GM12878 (cell line): ENCODE data around the gene SOX30. TPM values are rescaled to one million over a fixed set of nuclear protein-coding genes. Genes with fewer than 3 reads are reported as not detected.

Experiments used
- ATAC-seq: fragments of 200-7000 bp; cut with Tn5 transposase; 3 replicates; pipeline ENCODE4 v1.9.1; 2020; ENCODE audit warnings: mild to moderate bottlenecking, moderate library complexity
- BruUV-seq: library from RNA; stranded (reverse); fragments of 400-500 nt; replicated peaks from 2 replicates; lab custom pipeline; 2021; lab: Mats Ljungman, UMichigan
- CTCF ChIA-PET: fragments of 300-600 bp; sonication (Branson Sonifier 250); formaldehyde crosslinking; extraction: SDS; loops from one replicate; lab custom pipeline; 2021; ENCODE audit warnings: inconsistent platforms; lab: Yijun Ruan, JAX
- POLR2A ChIA-PET: fragments of 350-600 bp; formaldehyde crosslinking; extraction: SDS; loops from one replicate; lab custom pipeline; 2021; ENCODE audit warnings: inconsistent platforms; lab: Charles Lee
- RAD21 ChIA-PET: fragments of 300-600 bp; sonication (Branson Sonifier 250); formaldehyde crosslinking; loops from one replicate; lab custom pipeline; 2023; ENCODE audit warnings: antibody characterized with exemption; ENCODE audit not compliant: unreplicated experiment; lab: Charles Lee
- SMC1A ChIA-PET: fragments of 300-600 bp; sonication (Branson Sonifier 250); formaldehyde crosslinking; loops from one replicate; lab custom pipeline; 2023; ENCODE audit not compliant: unreplicated experiment, uncharacterized antibody; lab: Charles Lee
- DNase-seq: peaks from one replicate; pipeline ENCODE4 v3.0.0-alpha.2; 2011; ENCODE audit warnings: low read depth, low spot score
- FAIRE-seq: peaks from 3 replicates; lab custom pipeline; 2011; peaks lifted over from hg19 to GRCh38; lab: Jason Lieb, UNC
- H2AFZ ChIP-seq: 2 replicates; pipeline ENCODE4 v1.6.0; 2011; ENCODE audit warnings: low read depth, low read length, control low read depth; ENCODE audit not compliant: control insufficient read depth
- H3K27ac ChIP-seq: 2 replicates; pipeline ENCODE4 v1.5.1; 2011; ENCODE audit warnings: control low read depth; ENCODE audit not compliant: control insufficient read depth, insufficient read depth
- H3K27me3 ChIP-seq, 2 experiments: replicated peaks in 1 of 2; 2 replicates each; pipeline versions ENCODE4 v1.6.0 to v1.6.1; 2011; ENCODE audit warnings: low read length in 1 of 2; ENCODE audit not compliant: control insufficient read depth in 2 of 2, insufficient read depth in 2 of 2
- H3K36me3 ChIP-seq, 2 experiments: 2 replicates each; pipeline ENCODE4 v1.5.1; 2011; ENCODE audit warnings: low read length in 1 of 2; ENCODE audit not compliant: control insufficient read depth in 2 of 2, insufficient read depth in 2 of 2
- H3K4me1 ChIP-seq: 2 replicates; pipeline ENCODE4 v1.6.1; 2011; ENCODE audit warnings: mild to moderate bottlenecking, low read length, moderate library complexity, mixed read lengths; ENCODE audit not compliant: control insufficient read depth, insufficient read depth
- H3K4me2 ChIP-seq: 2 replicates; pipeline ENCODE4 v1.6.0; 2011; ENCODE audit warnings: control low read depth; ENCODE audit not compliant: control insufficient read depth, insufficient read depth
- H3K4me3 ChIP-seq: fragments of 200-600 bp; sonication (generic); 2 replicates; pipeline ENCODE4 v1.5.1; 2016
- H3K79me2 ChIP-seq: 2 replicates; pipeline ENCODE4 v1.6.0; 2011; ENCODE audit warnings: low read length; ENCODE audit not compliant: control insufficient read depth, insufficient read depth
- H3K9ac ChIP-seq: 2 replicates; pipeline ENCODE4 v1.8.0; 2011; ENCODE audit warnings: low read length, control low read depth, mixed read lengths; ENCODE audit not compliant: control insufficient read depth, insufficient read depth
- H3K9me3 ChIP-seq: replicated peaks from 3 replicates; pipeline ENCODE4 v1.5.1; 2011; ENCODE audit warnings: mild to moderate bottlenecking, low read length; ENCODE audit not compliant: control insufficient read depth, insufficient read depth
- H4K20me1 ChIP-seq: 2 replicates; pipeline ENCODE4 v1.6.0; 2011; ENCODE audit not compliant: control insufficient read depth, insufficient read depth
- CBX5 ChIP-seq: sonication (generic); IDR thresholded peaks from 2 replicates; pipeline ENCODE4 v1.6.1; 2016; ENCODE audit warnings: low read depth, moderate library complexity, mild to moderate bottlenecking, inconsistent platforms
- RAD21 ChIP-seq: IDR thresholded peaks from 2 replicates; pipeline ENCODE4 v1.6.1; 2011; ENCODE audit warnings: mild to moderate bottlenecking, low read depth, low read length, moderate library complexity; ENCODE audit not compliant: insufficient read depth
- SMC3 ChIP-seq: IDR thresholded peaks from 2 replicates; pipeline ENCODE4 v1.6.1; 2011; ENCODE audit warnings: low read length, improper control_type of control experiment, borderline replicate concordance
- TCF3 ChIP-seq: IDR thresholded peaks from 2 replicates; pipeline ENCODE4 v1.6.1; 2012; ENCODE audit warnings: low read depth, mild to moderate bottlenecking, low read length, borderline replicate concordance; ENCODE audit not compliant: insufficient read depth
- WGBS: methylation state at CpG from one replicate; pipeline ENCODE4 v1.1.6; 2016; ENCODE audit warnings: low lambda C conversion rate; ENCODE audit not compliant: insufficient replicate concordance, insufficient coverage; ENCODE audit errors: missing lambda C conversion rate; 5-methylcytosine and 5-hydroxymethylcytosine counted together
- in situ Hi-C: fragments of 300-500 bp; cut with MboI; formaldehyde crosslinking; loops from 9 replicates; pipeline ENCODE4 v1.14.3; 2018; ENCODE audit warnings: mixed read lengths
- intact Hi-C: fragments of 100-400 bp; cut with micrococcal nuclease; formaldehyde crosslinking; loops from one replicate; pipeline ENCODE4 v1.14.2; 2022; ENCODE audit not compliant: unreplicated experiment
- polyA plus RNA-seq, 11 experiments: library from polyadenylated mRNA; depleted of rRNA in 4 of 11; unstranded in 6 of 11; stranded (reverse) in 5 of 11; fragments of >200 nt; fragmentation: Nextera tagmentation in 4 of 11; fragmentation: Illumina TruSeq in 1 of 11; extraction: Ambion mirVana in 4 of 11; extraction: Trizol in 1 of 11; gene quantifications; 1 replicate in 1 of 11; 2 replicates in 10 of 11; pipeline versions ENCODE4 v1.2.1 to v1.2.3, GENCODE V29; 2011 to 2016; ENCODE audit warnings: inconsistent platforms in 2 of 11, missing spikeins in 2 of 11, low read depth in 1 of 11
- total RNA-seq, 4 experiments: library from RNA; depleted of rRNA in 3 of 4; stranded (reverse); fragments of >200 nt in 3 of 4; fragmentation: Illumina TruSeq in 1 of 4; extraction: Trizol in 1 of 4; gene quantifications; 2 replicates each; pipeline versions ENCODE4 v1.2.1 to v1.2.3, GENCODE V29; 2013 to 2021

The SOX30 gene
- total and polyA plus RNA-seq, 10 of the 15 experiments (the other 5 are each of a cell fraction or from before 2014, with no cell fraction given): 0.06 to 0.32 (median 0.10) TPM; not detected in 2

DNA sequence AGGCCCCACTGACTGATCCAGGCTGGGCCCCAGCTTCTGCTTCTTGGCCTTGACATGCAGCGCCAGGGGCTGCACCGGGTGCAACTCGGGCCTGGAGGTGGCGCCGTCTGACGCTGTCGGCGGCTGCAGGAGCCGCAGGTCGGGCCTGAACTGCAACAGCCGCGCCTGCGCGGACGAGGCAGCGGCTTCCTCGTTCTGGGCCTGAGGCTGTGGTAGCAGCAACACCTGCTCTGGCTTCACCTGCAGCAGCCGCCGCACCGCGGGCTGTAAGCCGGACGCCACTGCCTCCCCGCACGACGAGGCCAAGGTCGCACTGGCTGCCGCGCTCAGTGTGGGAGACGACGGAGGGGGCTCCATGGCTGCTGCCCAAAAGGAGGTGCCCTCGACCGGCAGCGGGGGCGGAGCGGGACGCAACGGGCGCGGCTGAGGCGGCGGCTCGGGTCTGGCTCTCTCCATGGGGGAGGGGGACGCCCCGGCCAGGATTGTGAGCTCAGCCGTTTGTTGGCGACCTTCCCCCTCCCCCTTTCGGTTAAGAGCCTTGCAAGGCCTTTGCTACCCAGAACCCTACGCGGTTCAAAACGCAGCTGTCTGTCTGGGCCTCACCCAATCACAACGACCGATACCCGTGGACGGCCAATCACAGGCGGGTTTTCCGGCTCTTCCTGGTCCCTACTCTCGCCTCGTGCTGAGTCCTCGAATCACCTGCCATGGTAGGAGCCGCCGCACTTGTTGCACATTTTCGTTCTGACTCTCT, 438 bp downstream of the SOX30 start (continued):
- TF ChIP-seq RAD21: peak; percentile 36; the same call in 1 of the 2 replicates
- TF ChIP-seq SMC3: peak; percentile 22; the same call in 1 of the 2 replicates

DNA sequence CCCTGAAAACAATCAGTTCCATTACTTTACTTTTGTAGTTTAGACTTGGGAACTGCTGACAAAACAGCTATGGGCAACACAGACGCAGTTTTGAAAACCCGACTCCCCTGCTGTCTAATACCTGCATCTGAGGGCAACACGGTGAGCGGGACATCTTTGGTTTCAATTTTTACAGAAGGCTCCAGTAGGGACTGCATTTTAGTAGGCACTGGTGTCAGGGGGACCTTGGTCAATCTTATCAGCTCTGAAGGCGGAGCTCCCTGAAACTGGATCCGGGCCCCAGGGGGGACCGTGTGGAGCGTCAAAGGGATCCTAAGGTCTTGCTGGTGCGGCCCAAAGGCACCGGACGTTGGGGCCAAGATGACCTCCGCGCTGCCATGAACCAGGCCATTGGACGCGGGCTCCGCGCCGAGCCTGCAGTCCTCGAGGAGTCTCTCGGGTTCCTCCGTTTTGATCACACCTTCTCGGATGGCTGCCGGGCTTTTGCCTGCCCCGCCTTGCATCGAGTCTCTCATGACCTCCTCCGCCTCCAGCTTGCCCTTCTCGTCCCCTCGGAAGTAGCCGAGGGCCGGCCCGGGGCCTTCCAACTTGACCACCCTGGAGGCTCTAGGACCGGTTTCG, 1.1 kb downstream of the SOX30 start:
- FAIRE-seq: no peak
- intact Hi-C loops: loop anchor here (5.0 kb wide), 1 partner anchor 79 kb away; no protein-coding TSS in a partner anchor
- Histone ChIP-seq H3K36me3 (no peaks in the 10 kb centered on the region), H3K27ac (no peak overlapping the region), H3K4me1 (no peaks in the 10 kb centered on the region), H3K79me2 (no peaks in the 10 kb centered on the region)
- POLR2A ChIA-PET: interaction anchor here (1.5 kb wide), 1 partner anchor 55 kb away, joined by 3 read pairs; no protein-coding TSS in a partner anchor
- TF ChIP-seq CBX5: 0 out of 2 replicates have a peak, but pooled peaks have one; percentile 50
- TF ChIP-seq TCF3: no peak
- TF ChIP-seq, all 136 proteins: peak for 1
- Histone ChIP-seq H3K9ac (no peak overlapping the region), H3K9me3 (peaks cover 9% of the 10 kb centered on the region; the same call in 2 of the 3 replicates), H2AFZ (peak overlapping the region; percentile 50; the same call in 1 of the 2 replicates), H3K27me3 (no peaks in the 10 kb centered on the region), H4K20me1 (no peaks in the 10 kb centered on the region), H3K4me2 (no peak overlapping the region), H3K4me3 (no peak overlapping the region)
- in situ Hi-C loops: no loop called here
- DNase-seq: no peak
- ChIA-PET CTCF (interaction anchor here (0.7 to 1.6 kb wide), 6 partner anchors 34 to 181 kb away, joined by 3 to 6 read pairs (median 3); partner anchors contain the start of genes LSM11 and THG1L), SMC1A (interaction anchor here (0.6 to 2.8 kb wide), 5 partner anchors 8 to 201 kb away, joined by 3 to 9 read pairs (median 3); no protein-coding TSS in a partner anchor), RAD21 (interaction anchor here (1.1 to 1.2 kb wide), 2 partner anchors 46 to 80 kb away, joined by 3 to 5 read pairs; no protein-coding TSS in a partner anchor)
- 88% methylated on average over 31 of the region's 33 CpGs for WGBS
- ATAC-seq: no peak
- no TSS peak for BruUV-seq
